DMS153 (cell line): ENCODE measurements around the gene PDPR.
"Not testable (repeated sequence)": the region's sequence is repeated elsewhere in the genome, so short reads cannot be mapped to it uniquely, and the experiment has no call there.

Experiments used
- DNase-seq: peaks from one replicate; lab custom pipeline; 2025; lab: John Stamatoyannopoulos, UW

PDPR gene

DNA sequence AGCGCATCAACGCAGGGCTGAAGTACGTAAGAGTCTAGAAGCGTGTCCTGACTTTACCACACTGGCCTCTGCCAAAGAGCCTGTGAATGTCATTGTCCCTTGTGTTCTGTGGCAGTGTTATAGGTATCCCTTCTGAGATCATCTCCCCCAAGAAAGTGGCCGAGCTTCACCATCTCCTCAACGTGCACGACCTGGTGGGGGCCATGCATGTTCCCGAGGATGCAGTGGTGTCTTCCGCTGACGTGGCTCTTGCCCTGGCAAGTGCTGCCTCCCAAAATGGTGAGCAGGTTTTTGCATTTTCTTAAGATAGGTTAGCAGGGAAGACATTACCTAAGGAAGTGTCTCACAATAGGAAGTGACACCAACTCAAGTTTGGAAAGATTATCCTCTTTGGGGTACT, 14.7 kb downstream of the PDPR start:
- DNase-seq = not testable (repeated sequence)

DNA sequence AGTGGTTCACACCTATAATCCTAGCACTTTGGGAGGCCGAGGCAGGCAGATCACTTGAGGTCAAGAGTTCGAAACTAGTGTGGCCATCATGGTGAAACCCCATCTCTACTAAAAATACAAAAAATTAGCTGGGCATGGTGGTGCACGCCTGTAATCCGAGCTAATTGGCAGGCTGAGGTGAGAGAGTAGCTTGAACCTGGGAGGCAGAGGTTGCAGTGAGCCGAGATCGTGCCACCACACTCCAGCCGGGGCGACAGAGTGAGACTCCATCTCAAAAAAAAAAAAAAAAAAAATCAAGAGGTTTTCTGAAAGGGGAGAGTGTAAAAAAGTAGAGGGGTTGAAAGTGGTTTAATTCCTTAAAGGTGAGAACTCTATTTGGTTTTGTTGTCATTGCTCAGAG, 21.7 kb downstream of the PDPR start:
- DNase-seq = not testable (repeated sequence)

DNA sequence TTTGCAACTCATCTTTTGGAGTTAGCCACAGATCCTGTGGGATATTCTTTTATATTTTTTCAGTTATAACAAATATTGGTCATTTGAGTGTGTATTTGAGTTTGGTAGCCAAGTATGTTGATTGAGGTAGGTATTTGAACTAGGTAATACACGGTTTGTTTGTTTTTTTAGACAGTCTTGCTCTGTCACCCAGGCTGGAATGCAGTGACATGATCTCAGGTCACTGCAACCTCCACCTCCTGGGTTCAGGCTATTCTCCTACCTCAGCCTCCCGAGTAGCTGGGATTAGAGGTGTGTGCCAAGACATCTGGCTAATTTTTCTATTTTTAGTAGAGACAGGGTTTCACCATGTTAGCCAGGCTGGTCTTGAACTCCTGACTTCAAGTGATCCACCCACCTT, 22.5 kb downstream of the PDPR start:
- not testable (repeated sequence) for DNase-seq

DNA sequence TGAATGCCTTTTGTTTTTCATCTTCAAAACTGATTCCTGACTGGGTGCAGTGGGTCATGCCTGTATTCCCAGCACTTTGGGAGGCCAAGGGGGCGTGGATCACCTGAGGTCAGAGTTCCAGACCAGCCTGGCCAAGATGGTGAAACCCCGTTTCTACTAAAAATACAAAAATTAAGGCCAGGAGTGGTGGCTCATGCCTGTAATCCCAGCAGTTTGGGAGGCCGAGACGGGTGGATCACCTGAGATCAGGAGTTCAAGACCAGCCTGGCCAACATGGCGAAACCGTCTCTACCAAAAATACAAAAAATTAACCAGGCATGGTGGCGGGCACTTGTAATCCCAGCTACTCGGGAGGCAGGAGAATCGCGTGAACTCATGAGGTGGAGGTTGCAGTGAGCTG, 28.6 kb downstream of the PDPR start:
- DNase-seq = not testable (repeated sequence)

DNA sequence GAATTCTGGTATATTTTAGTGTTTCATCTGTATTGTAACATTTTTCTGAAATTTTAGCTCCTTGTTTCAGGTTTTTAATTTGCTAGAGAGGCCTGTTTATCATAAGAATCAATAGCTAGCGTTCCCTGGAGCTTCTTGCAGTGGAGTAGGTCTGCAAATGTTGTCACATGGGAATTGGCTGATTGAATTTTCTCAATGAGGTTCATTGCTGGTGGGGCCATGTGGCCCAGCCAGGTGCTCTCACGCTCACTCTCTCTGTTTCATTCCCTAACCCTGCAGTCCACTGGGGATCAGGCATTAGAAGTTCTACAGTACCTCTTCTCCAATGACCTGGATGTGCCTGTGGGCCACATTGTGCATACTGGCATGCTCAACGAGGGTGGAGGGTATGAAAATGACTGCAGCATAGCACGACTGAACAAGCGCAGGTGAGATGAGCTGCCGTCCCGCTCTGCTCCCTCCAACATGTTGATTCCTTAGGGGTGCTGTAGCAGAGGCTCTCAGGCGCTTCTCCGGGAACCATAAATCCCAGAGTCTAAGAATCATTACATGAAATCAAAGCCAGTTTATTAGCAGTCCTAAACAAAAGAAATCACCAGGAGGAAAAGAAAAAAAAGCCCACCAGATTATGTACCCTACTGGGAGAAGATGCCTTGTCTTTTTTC, 29.2 kb downstream of the PDPR start:
- DNase-seq = not testable (repeated sequence)

DNA sequence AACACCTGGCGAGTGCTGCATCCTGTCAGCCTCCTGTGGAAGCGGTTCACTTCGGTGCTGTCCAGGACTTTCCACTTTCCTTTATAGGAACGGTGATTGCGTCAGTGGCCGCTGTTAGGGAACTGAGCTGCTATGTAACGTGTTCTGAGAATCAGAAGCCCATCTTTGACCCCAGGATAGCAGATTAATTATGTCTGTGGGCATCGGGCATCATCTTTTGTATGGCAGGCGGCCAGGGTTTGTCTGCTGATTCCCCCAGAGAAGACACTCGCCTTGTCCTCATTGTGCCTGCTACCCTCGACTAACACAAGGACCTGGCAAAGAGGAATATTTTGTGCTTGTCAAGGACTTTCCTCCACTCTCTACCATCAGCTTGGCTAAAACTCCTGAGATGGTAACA, 33.7 kb downstream of the PDPR start:
- not testable (repeated sequence) for DNase-seq

DNA sequence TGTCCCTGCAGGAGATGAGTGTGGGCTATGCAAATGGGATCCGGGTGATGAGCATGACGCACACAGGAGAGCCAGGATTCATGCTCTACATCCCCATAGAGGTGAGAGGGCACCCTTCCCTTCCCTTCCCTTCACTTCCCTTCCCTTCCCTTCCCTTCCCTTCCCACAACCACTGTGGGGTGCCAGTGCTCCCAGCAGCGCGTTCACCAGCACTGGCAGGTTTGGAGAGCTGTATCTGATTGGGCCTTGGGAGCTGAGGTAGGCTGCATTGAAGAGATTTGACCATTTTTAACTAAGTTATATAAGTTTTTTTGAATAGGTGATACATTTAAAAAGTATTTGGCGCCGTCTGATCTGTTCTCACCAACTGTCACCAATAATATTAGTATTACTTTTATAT, 34.3 kb downstream of the PDPR start:
- not testable (repeated sequence) for DNase-seq

DNA sequence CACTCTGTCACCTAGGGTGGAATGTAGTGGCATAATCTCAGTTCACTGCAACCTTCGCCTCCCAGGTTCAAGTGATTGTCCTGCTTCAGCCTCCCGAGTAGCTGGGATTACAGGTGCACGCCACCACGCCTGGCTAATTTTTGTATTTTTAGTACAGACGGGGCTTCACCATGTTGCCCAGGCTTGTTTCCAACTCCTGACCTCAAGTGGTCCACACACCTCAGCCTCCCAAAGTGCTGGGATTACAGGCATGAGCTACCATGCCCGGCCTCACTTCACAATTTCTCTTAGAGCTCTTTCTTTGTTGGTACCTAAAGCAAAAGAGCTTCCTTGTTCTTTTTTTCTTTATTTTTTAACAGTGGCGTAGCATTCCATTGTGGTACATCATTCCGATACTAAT, 35.2 kb downstream of the PDPR start:
- not testable (repeated sequence) for DNase-seq

DNA sequence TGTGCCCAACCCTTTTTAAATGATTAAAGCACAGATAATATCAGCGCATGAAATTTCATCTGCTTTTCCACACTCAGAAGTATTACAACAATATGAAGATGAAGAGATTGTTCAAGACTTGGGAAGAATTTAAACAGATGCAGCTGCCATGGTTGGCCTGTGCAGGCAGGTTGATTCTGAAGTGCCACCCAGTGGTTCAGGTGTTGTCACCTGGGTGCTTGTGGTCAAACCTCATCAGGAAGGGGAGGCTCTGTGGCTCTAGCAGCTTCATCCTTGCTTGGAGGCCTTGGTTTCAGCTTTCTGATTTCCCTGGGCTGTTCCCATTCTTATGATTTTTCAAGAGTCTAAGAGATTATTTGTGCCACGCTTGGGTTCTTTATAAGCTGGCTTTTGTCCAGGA, 37.3 kb downstream of the PDPR start:
- no peak for DNase-seq

DNA sequence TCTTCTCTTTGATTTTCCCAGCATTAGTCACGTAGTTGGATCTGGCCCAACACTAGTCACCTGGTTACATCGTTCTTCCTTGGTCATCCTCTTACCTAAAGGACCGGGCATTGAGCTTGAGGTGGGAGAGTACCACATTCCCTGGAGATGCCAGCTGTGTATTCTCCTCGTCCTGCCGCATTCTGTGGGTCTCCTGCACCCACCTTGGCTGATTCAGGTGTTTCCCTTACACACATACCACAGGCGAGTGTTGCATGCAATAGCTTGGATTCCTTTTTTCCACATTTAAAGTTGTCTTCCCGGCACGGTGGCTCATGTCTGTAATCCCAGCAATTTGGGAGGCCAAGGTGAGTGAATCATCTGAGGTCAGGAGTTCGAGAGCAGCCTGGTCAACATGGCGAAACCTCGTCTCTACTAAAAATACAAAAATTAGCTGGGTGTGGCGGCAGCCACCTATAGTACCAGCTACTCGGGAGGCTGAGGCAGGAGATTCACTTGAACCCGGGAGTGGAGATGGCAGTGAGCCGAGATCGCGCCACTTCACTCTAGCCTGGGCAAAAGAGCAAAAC, 37.9 kb downstream of the PDPR start:
- no peak for DNase-seq

DNA sequence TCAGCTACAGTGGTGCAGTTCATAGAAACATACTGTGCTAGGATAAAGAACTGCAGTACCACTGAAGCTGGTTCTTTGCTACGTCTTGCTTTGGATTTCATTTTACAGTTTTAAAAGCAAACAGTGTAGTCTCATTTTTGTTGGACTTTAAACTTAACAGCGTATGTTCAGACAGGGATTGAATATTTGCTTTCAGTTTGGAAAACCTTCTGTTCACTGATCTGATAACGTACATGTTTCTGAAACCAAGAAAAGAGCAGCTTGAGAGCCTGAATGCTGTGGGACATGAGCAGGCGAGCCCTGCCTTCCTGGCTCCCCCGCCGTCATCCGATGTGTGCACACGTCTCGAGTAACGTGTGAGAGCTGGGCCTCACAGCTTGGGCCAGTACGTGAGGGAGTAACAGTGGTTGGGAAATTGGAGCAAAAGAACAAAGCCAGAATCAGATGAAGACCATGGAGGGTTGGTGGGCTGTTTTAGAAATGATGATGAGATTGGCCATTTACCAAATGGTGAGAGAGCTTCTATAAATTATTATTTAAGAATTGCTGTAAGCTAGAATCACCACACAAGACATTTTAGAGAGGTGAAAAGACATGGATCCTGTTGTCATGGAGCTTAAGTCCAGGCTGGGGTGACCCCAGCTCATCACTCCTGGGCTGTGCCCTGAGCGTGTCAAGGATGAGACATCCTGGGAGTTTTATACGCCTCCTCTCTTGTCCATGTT, 38.6 kb downstream of the PDPR start:
- no peak for DNase-seq

DNA sequence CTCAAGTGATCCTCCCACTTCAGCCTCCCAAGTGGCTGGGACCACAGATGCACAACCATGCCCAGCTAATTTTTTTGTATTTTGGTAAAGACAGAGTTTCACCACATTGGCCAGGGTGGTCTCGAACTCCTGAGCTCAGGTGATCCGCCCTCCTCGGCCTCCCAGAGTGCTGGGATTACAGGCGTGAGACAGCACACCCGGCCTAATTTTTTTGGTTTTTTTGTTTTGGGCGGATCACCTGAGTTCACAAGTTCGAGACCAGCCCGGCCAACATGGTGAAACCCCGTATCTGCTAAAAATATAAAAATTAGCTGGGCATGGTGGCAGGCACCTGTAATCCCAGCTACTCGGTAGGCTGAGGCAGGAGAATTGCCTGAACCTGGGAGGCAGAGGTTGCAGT, 40.6 kb downstream of the PDPR start:
- not testable (repeated sequence) for DNase-seq

DNA sequence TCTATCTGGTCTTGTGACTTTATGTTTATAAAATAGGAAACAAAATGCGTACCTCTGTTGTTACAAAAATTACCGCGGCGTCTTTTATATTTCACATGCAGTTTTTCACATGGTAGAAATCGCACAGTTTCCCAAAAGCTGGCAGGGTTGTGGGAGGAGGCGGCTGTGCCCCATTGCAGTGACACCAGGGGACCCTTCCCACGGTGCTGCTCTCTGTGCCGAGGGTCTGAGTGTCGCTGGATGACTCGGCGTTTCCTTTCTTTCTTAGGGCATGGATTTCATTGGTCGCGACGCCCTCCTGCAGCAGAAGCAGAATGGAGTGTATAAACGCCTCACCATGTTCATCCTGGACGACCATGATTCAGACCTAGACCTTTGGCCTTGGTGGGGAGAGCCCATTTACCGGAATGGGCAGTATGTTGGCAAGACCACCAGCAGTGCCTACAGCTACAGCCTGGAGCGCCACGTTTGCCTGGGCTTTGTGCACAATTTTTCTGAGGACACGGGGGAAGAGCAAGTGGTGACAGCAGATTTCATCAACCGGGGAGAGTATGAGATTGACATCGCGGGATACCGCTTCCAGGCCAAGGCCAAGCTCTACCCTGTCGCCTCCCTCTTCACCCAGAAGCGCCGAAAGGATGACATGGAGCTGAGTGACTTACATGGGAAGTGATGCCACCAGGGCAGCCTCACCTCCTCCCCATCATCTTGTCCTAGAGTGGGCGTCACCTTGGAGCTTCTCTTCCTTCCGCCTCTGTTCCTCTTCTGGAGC, 42.3 kb downstream of the PDPR start:
- no peak for DNase-seq

DNA sequence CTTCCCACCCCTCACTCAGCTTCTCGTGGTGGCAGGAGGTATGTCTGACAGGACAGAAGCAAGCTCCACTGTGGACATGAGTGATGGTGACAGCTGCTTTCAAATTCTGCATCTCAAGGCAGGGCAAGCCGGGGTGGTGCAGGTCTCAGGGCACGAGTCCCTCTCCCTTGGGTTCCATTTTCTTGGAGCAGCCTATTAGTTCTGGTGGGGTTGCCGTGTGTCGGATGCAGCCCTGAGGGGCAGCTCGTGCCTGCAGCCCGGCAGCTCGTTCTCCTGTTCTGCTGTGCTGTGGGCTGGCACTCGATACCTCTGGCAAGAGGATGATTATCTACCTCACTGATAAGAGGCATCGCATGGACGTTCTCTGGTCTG, 43.0 kb downstream of the PDPR start:
- DNase-seq = no peak

DNA sequence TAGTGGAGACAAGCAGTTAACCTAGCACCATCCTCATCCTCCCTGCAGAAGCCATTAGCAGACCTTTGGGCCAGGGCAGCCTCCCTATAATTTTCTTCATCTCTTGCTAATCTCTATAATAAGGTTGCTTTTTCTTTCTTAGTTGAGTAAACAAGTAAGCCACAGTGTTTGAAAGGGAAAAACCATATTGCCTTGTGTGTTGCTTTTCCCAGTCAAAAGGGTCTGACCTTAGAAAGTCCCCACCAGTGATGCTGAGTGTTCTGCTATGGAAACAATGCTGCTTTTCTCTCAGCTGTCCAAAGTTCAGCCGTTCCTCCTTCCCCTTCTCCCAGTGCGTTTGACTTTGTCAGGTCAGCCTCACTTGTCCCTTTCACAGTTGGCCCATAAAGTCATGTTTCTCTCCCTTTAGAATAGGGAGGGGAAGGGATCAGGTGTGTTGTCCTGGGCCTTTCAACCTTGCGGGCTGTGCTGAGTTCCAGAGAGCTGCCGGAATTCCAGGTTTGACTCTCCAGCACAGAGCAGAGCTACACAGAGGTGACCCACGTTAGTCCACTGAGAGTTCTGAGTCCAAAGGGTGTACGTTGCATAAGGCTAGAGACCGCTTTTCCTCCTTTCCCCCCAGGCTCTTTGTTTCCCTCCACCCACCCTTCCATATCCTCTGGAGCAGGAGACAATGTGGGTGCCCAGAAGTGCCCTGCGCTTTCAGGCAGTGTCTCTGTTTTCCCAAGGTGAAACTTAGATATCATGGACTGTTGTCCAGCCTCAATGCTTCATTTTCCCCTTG, 43.5 kb downstream of the PDPR start:
- DNase-seq = no peak

DNA sequence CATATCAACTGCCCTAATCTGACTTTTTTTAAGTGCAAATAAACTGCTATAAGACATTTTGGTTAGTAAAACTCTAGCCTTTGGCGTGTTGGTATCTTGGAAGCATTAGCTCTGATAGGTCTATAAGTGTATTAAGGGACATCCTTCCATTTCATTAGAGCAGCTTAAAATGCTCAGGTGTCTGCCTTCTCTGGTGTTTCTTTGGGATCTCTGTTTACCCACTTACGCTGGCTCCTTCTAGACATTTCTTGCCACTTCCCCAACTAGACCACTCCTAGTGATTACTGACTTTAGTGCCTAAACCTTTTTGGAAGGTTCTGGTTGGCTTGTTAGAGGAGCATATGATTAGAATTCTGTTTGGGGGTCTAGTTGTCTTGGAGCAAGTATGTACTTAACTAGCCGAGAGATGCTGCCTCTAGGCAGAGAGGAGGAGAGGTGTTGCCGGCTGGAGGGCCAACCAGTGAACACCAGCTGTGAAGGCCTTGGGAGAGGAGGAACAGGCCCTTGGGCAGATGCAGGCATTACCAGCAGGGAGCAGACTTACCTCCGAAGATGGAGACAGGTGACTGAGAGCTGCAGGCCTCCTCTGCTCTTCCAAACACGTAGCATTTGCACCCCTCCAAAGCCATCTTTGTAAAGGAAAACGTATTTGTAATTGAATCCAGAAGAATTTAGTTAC, 44.3 kb downstream of the PDPR start:
- DNase-seq = no peak

DNA sequence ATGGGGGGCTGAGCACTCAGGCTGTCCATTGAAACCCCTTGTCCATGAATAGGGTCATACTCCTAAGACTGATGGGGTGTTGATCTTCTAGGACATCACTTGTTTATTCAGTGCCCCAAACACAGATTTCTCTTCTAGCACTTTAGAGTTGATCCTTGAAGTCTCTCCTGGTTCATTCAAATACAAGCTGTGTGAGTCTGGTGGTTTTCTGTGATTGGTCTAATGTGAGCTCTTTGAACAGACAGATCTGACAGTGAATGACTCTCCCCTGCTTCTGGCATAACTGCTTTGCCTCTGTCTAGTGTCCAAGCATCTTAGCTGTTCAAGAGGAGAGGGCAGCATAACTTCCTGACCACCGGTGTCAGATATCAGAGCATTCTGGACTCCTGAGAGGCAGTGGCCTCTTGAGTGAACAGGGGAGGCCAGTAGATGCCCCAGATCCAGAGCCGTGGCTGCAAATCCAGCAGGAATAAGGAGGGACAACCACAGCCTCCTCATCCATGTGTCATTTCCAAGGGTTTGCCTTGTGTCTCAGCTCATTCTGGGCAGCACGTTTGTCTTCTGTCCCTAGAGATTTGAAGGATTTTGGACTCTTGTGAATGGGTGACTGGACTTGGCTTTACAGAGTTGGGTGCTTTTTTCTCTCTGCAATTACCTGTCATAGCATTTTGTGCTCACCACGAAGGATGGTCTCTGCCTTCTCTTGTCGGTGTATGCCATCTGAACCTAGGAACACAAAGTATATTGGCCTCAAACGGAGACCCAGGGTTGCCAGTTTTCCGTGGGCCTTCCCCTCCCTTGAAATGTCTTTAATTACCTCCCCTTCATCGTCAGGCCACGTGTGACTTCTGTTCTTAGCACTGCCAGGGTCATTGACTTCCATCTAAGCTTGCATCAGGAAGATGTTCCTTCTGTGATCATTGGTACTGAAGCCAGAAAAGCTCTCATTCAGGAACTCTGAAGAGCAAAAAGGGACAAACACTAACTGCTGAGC, 45.5 kb downstream of the PDPR start:
- no peak for DNase-seq

DNA sequence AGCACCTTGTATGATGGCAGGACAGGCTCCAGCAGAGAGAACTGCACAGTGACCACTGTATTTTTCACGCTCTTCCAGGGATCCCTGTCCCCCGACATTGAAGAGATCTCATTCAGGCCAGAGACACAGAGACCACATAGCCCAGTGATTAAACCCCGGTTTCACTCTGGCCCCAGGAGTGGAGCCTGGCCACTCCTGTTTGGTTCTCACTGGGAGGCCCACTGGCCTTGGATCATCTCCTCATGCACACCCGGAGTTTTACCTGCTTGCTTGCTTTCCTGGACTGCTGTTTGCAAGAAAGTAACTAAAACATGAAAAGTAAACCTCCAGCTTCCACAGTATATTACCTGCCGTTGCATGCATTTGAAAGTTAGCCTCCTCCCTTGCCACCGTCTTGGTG, 46.3 kb downstream of the PDPR start:
- no peak for DNase-seq

DNA sequence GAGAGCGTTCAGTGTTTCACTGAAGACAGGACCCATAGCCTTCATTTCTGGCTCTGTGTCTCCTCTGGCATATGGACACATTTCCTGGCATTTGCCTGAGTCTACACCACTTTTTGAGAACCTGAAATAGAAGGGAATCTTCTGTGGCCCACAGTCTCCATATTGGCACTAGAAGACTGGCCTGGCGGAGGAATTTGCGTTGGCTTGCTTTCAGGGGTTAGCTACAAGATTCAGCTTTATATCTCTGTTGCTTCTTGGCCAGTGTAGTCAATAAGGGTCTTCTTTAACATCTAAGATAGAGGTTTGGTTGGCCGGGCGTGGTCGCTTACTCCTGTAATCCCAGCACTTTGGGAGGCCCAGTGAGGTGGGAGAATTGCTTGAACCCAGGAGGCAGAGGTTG, 46.7 kb downstream of the PDPR start:
- no peak for DNase-seq

DNA sequence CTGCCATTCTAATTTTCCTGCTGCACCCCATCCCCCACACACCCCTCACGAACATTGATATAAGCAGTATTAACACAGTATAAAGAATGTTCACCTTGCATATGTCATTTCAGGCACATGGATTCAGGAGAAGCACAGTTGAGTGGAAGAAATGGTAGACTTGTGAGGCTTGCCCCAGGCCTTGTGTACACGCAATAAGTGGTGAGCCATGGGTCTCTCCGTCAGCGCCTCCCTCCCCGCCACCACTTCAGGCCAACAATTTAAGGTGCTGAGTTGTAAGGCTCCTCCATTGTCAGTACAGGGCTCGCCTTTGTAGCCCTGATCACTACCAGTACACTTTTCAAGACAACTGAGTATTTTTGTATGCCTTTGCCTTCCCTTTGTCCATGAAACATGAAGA, 47.2 kb downstream of the PDPR start:
- no peak for DNase-seq
